HepG2 (cell line): ENCODE measurements around the gene TTLL8. TPM values are rescaled to one million over a fixed set of nuclear protein-coding genes. Genes with fewer than 3 reads are reported as not detected.
A peak's percentile ranks its signal among the peaks of the same experiment; 100 is the strongest.

Source experiments
- ATAC-seq: fragments of 200-7000 bp; cut with Tn5 transposase; 3 replicates; pipeline ENCODE4 v1.9.1; 2020; ENCODE audit warnings: mild to moderate bottlenecking, moderate library complexity
- BruUV-seq: library from RNA; stranded (reverse); fragments of 400-500 nt; replicated peaks from 2 replicates; lab custom pipeline; 2021; lab: Mats Ljungman, UMichigan
- CTCF ChIA-PET: fragments of 300-600 bp; formaldehyde crosslinking; extraction: SDS; loops from one replicate; lab custom pipeline; 2021; ENCODE audit warnings: low total read pairs, inconsistent platforms, low intra/inter-chr PET ratio; lab: Yijun Ruan, JAX
- POLR2A ChIA-PET: fragments of 350-600 bp; sonication (Branson Sonifier 250); formaldehyde crosslinking; loops from one replicate; lab custom pipeline; 2020; ENCODE audit warnings: antibody characterized with exemption, inconsistent platforms; lab: Yijun Ruan, JAX
- DNase-seq: peaks from one replicate; pipeline ENCODE4 v3.0.0-alpha.2; 2015; ENCODE audit warnings: low spot score
- FAIRE-seq: peaks from 3 replicates; lab custom pipeline; 2011; peaks lifted over from hg19 to GRCh38; lab: Jason Lieb, UNC
- H2AFZ ChIP-seq: one replicate; pipeline ENCODE4 v1.6.1; 2011; ENCODE audit warnings: low read length, inconsistent platforms
- H3K27ac ChIP-seq: fragments of 300-600 bp; 3 replicates; pipeline ENCODE4 v1.8.0; 2011; ENCODE audit warnings: mixed run types, mild to moderate bottlenecking, mixed read lengths, low read length, inconsistent platforms; ENCODE audit not compliant: insufficient read depth; ENCODE audit errors: extremely low read length
- H3K27me3 ChIP-seq, 2 experiments: fragments of 200-600 bp in 1 of 2; 2 replicates in 1 of 2; 3 replicates in 1 of 2; pipeline versions ENCODE4 v1.6.0 to v1.8.0; 2011; ENCODE audit warnings: low read length in 2 of 2, mild to moderate bottlenecking in 2 of 2, moderate library complexity in 2 of 2, inconsistent platforms in 1 of 2; ENCODE audit not compliant: insufficient read depth in 2 of 2, control insufficient read depth in 1 of 2
- H3K36me3 ChIP-seq, 2 experiments: fragments of 200-600 bp in 1 of 2; replicated peaks in 1 of 2; 2 replicates in 1 of 2; 3 replicates in 1 of 2; pipeline versions ENCODE4 v1.5.1 to v1.8.0; 2011; ENCODE audit warnings: low read length in 2 of 2, inconsistent platforms in 1 of 2; ENCODE audit not compliant: insufficient read depth in 2 of 2, control insufficient read depth in 1 of 2
- H3K4me1 ChIP-seq: 2 replicates; pipeline ENCODE4 v1.5.1; 2012; ENCODE audit warnings: low read length, inconsistent platforms; ENCODE audit not compliant: insufficient read depth
- H3K4me2 ChIP-seq: 2 replicates; pipeline ENCODE4 v1.6.0; 2011; ENCODE audit warnings: low read depth, low read length, inconsistent platforms
- H3K4me3 ChIP-seq, 3 experiments: fragments of 200-600 bp in 1 of 3; sonication (generic), shearing (Covaris generic) in 1 of 3; replicated peaks in 1 of 3; 2 replicates each; pipeline ENCODE4 v1.5.1; 2011 to 2016; ENCODE audit warnings: low read length in 3 of 3, inconsistent platforms in 2 of 3, low read depth in 2 of 3, mild to moderate bottlenecking in 2 of 3, control low read depth in 1 of 3, mixed read lengths in 1 of 3; ENCODE audit not compliant: insufficient read depth in 1 of 3
- H3K79me2 ChIP-seq: one replicate; pipeline ENCODE4 v1.6.1; 2011; ENCODE audit warnings: low read length, inconsistent platforms; ENCODE audit not compliant: insufficient read depth
- H3K9ac ChIP-seq: 2 replicates; pipeline ENCODE4 v1.6.0; 2011; ENCODE audit warnings: mild to moderate bottlenecking, low read depth, low read length, inconsistent platforms; ENCODE audit not compliant: insufficient read depth
- H3K9me3 ChIP-seq: 2 replicates; pipeline ENCODE4 v1.5.1; 2012; ENCODE audit warnings: mild to moderate bottlenecking, low read length
- H4K20me1 ChIP-seq: 2 replicates; pipeline ENCODE4 v1.6.0; 2011; ENCODE audit warnings: inconsistent platforms, mild to moderate bottlenecking, low read length, moderate library complexity; ENCODE audit not compliant: insufficient read depth
- AGO2 ChIP-seq: fragments of 200-400 bp; formaldehyde crosslinking; optimal IDR thresholded peaks from 2 replicates; pipeline ENCODE3; 2017; ENCODE audit warnings: mild to moderate bottlenecking, low read depth, low read length, moderate library complexity
- ATF7 ChIP-seq, 2 experiments: fragments of 450-650 bp in 1 of 2; sonication (generic) in 1 of 2; formaldehyde crosslinking in 1 of 2; IDR thresholded peaks; 2 replicates each; pipeline versions ENCODE4 v1.4.0 to v1.6.1; 2016 to 2020; ENCODE audit warnings: antibody characterized with exemption in 1 of 2, mild to moderate bottlenecking in 1 of 2, missing genetic modification reagents in 1 of 2
- CREB1 ChIP-seq, 2 experiments: fragments of 450-650 bp in 1 of 2; IDR thresholded peaks; 2 replicates each; pipeline ENCODE4 v1.6.1; 2016 to 2017; ENCODE audit warnings: control low read depth in 1 of 2, mild to moderate bottlenecking in 1 of 2, missing compliant biosample characterization in 1 of 2, missing genetic modification characterization in 1 of 2
- GABPA ChIP-seq, 2 experiments: IDR thresholded peaks; 2 replicates each; pipeline ENCODE4 v1.6.1; 2011 to 2016; ENCODE audit warnings: low read depth in 2 of 2, low read length in 1 of 2, missing biosample characterization in 1 of 2, missing genetic modification characterization in 1 of 2
- GATAD2A ChIP-seq: IDR thresholded peaks from 2 replicates; pipeline ENCODE4 v1.6.1; 2016
- HDAC1 ChIP-seq: sonication (generic); formaldehyde crosslinking; IDR thresholded peaks from 2 replicates; pipeline ENCODE4 v1.5.1; 2020; ENCODE audit warnings: mild to moderate bottlenecking, missing genetic modification reagents
- IRF2 ChIP-seq: IDR thresholded peaks from 2 replicates; pipeline ENCODE4 v1.6.1; 2018; ENCODE audit warnings: missing genetic modification reagents, missing compliant biosample characterization
- JUN ChIP-seq: sonication (generic); formaldehyde crosslinking; IDR thresholded peaks from 2 replicates; pipeline ENCODE4 v1.4.0; 2020; ENCODE audit warnings: mild to moderate bottlenecking, missing genetic modification reagents
- SRSF1 ChIP-seq: fragments of 200-400 bp; formaldehyde crosslinking; optimal IDR thresholded peaks from 2 replicates; pipeline ENCODE3; 2017; ENCODE audit warnings: mild to moderate bottlenecking, low read depth, low read length, moderate library complexity
- ZNF550 ChIP-seq: sonication (generic); formaldehyde crosslinking; IDR thresholded peaks from 2 replicates; pipeline ENCODE4 v1.4.0; 2020; ENCODE audit warnings: mild to moderate bottlenecking, missing genetic modification reagents, borderline replicate concordance
- WGBS: methylation state at CpG from one replicate; pipeline ENCODE4 v1.1.6; 2017; ENCODE audit warnings: low lambda C conversion rate; 5-methylcytosine and 5-hydroxymethylcytosine counted together
- in situ Hi-C: cut with HindIII; loops from 2 replicates; pipeline ENCODE4 v1.10.0; 2017; ENCODE audit warnings: low pct_unique_long_range_greater_than_20kb; ENCODE audit not compliant: extremely low pct_ligation_motif_present
- intact Hi-C: fragments of 100-400 bp; cut with micrococcal nuclease; formaldehyde crosslinking; loops from one replicate; pipeline ENCODE4 v1.10.0; 2022; ENCODE audit not compliant: unreplicated experiment
- polyA plus RNA-seq, 8 experiments: library from polyadenylated mRNA; depleted of rRNA in 3 of 8; stranded (reverse) in 7 of 8; unstranded in 1 of 8; fragments of >200 nt; fragmentation: Illumina TruSeq in 4 of 8; extraction: Trizol in 4 of 8; gene quantifications; 2 replicates each; pipeline versions ENCODE4 v1.2.1 to v1.2.3, GENCODE V29; 2011 to 2016; ENCODE audit warnings: low read depth in 4 of 8, missing spikeins in 1 of 8, mixed read lengths in 1 of 8; ENCODE audit not compliant: insufficient read depth in 1 of 8
- total RNA-seq, 5 experiments: library from RNA; depleted of rRNA; stranded (reverse); fragments of >200 nt; fragmentation: Illumina TruSeq; extraction: Trizol; gene quantifications; 2 replicates each; pipeline ENCODE4 v1.2.3, GENCODE V29; 2016; ENCODE audit warnings: low read depth in 1 of 5
- TF ChIP-seq, protein P1 (sequence below): sonication (generic); formaldehyde crosslinking; IDR thresholded peaks from 2 replicates; pipeline ENCODE4 v1.4.0; 2020; ENCODE audit warnings: missing genetic modification reagents
- TF ChIP-seq, protein P2 (sequence below): sonication (generic); formaldehyde crosslinking; IDR thresholded peaks from 2 replicates; pipeline ENCODE4 v1.5.1; 2020; ENCODE audit warnings: mild to moderate bottlenecking, missing genetic modification reagents, borderline replicate concordance
- TF ChIP-seq, protein P3 (sequence below): sonication (generic); formaldehyde crosslinking; conservative IDR thresholded peaks from 2 replicates; pipeline ENCODE4 v1.4.0; 2020; ENCODE audit warnings: mild to moderate bottlenecking, missing genetic modification reagents, moderate library complexity

TTLL8 gene
- total and polyA plus RNA-seq, 2 of the 13 experiments (the other 11 are each of a cell fraction or from before 2014, with no cell fraction given), result not detected

DNA sequence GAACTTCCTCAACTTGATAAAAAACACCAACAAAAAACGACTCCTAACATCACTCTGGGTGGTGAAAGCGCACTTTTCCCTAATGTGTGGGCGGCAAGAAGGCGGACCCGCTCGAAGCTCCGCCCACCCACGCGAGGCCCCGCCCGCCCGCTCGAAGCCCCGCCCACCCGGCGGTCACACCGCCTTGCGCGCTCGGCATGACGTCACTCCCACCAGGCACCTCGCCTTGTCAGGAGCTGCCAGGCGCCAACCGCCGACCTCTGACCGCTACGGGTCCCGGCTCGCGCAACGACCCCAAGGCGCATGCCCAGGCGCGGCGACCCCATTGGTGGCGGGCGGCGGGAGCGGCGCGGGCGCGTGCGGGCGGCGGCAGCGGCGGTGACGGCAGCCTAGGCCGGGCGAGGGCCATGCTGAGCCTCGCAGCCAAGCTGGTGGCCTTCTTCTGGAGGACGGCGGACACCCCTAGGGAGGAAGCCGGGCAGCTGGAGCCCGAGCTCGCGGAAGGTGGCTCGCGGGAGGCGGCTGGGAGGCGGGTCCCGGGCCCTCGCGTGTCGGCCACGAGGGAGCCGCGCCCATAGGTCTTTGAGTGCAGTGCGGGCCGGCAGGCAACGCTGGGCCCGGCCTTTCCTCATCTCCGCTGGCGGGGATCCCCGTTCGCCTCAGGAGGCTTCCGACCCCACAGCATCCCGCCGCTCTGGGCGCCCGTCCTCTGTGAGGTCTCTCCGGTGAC is 31.7 kb upstream of the TTLL8 start, which contains the start of gene MOV10L1:
Gene MOV10L1, plus strand, starts transcription at position 325 of the 730 bp plus-strand sequence. Its CDS starts 83 bp downstream, at position 408.
- no peaks in the 10 kb centered on the region for H3K4me1 ChIP-seq
- no peak for TF ChIP-seq ZNF550 (CRISPR knock-in tag)
- TF ChIP-seq SRSF1, result no peak
- TF ChIP-seq, protein P1, sequence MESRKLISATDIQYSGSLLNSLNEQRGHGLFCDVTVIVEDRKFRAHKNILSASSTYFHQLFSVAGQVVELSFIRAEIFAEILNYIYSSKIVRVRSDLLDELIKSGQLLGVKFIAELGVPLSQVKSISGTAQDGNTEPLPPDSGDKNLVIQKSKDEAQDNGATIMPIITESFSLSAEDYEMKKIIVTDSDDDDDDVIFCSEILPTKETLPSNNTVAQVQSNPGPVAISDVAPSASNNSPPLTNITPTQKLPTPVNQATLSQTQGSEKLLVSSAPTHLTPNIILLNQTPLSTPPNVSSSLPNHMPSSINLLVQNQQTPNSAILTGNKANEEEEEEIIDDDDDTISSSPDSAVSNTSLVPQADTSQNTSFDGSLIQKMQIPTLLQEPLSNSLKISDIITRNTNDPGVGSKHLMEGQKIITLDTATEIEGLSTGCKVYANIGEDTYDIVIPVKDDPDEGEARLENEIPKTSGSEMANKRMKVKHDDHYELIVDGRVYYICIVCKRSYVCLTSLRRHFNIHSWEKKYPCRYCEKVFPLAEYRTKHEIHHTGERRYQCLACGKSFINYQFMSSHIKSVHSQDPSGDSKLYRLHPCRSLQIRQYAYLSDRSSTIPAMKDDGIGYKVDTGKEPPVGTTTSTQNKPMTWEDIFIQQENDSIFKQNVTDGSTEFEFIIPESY (CRISPR knock-in tag), result 0 out of 2 replicates have a peak, but pooled peaks have one; percentile 16
- TF ChIP-seq IRF2 (CRISPR knock-in tag), result no peak
- peak; percentile 82 for TF ChIP-seq CREB1 (IDR thresholded peaks at IDR 0.05)
- TF ChIP-seq CREB1 (CRISPR knock-in tag; IDR thresholded peaks at IDR 0.05), result no peak
- peak; percentile 62; the same call in 1 of the 2 replicates for TF ChIP-seq ATF7 (IDR thresholded peaks at IDR 0.05)
- no peak for TF ChIP-seq ATF7 (CRISPR knock-in tag; IDR thresholded peaks at IDR 0.05)
- TF ChIP-seq GATAD2A (CRISPR knock-in tag), result no peak
- no peak for TF ChIP-seq JUN (CRISPR knock-in tag)
- peak; percentile 11; the same call in 1 of the 2 replicates for TF ChIP-seq GABPA (IDR thresholded peaks at IDR 0.05; ENCODE audit: low read depth, low read length)
- TF ChIP-seq GABPA (CRISPR knock-in tag; IDR thresholded peaks at IDR 0.05; ENCODE audit: low read depth), result no peak
- TF ChIP-seq AGO2, result no peak
- TF ChIP-seq, protein P2, sequence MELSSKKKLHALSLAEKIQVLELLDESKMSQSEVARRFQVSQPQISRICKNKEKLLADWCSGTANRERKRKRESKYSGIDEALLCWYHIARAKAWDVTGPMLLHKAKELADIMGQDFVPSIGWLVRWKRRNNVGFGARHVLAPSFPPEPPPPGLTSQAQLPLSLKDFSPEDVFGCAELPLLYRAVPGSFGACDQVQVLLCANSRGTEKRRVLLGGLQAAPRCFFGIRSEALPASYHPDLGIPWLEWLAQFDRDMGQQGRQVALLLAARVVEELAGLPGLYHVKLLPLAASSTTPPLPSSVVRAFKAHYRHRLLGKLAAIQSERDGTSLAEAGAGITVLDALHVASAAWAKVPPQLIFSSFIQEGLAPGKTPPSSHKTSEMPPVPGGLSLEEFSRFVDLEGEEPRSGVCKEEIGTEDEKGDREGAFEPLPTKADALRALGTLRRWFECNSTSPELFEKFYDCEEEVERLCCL, result no peak
- no peak for TF ChIP-seq HDAC1
- TF ChIP-seq, protein P3, sequence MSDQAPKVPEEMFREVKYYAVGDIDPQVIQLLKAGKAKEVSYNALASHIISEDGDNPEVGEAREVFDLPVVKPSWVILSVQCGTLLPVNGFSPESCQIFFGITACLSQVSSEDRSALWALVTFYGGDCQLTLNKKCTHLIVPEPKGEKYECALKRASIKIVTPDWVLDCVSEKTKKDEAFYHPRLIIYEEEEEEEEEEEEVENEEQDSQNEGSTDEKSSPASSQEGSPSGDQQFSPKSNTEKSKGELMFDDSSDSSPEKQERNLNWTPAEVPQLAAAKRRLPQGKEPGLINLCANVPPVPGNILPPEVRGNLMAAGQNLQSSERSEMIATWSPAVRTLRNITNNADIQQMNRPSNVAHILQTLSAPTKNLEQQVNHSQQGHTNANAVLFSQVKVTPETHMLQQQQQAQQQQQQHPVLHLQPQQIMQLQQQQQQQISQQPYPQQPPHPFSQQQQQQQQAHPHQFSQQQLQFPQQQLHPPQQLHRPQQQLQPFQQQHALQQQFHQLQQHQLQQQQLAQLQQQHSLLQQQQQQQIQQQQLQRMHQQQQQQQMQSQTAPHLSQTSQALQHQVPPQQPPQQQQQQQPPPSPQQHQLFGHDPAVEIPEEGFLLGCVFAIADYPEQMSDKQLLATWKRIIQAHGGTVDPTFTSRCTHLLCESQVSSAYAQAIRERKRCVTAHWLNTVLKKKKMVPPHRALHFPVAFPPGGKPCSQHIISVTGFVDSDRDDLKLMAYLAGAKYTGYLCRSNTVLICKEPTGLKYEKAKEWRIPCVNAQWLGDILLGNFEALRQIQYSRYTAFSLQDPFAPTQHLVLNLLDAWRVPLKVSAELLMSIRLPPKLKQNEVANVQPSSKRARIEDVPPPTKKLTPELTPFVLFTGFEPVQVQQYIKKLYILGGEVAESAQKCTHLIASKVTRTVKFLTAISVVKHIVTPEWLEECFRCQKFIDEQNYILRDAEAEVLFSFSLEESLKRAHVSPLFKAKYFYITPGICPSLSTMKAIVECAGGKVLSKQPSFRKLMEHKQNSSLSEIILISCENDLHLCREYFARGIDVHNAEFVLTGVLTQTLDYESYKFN (CRISPR knock-in tag), result no peak
- TF ChIP-seq, all 625 proteins: peak for 4
- Histone ChIP-seq H3K9ac (no peak within 1 kb of the TSS), H2AFZ (no peak within 1 kb of the TSS), H3K79me2 (no peaks in the 10 kb centered on the region), H3K9me3 (no peaks in the 10 kb centered on the region), H3K27ac (no peak within 1 kb of the TSS), H3K36me3 (no peaks in the 10 kb centered on the region), H4K20me1 (no peaks in the 10 kb centered on the region), H3K4me3 (no peak within 1 kb of the TSS), H3K27me3 (peaks cover 3 to 14% of the 10 kb centered on the region in 2 experiments; a peak in 4 of 5 replicates), H3K4me2 (no peak within 1 kb of the TSS)
- in situ Hi-C loops, result no loop called here
- POLR2A ChIA-PET, result no interaction called here
- BruUV-seq, result no TSS peak
- ATAC-seq (no peak), FAIRE-seq (no peak), DNase-seq (no peak)
- 90% methylated on average over 54 of the region's 83 CpGs for WGBS
- intact Hi-C loops, result no loop called here
- CTCF ChIA-PET, result no interaction called here
